HG03060 (cell line): ENCODE measurements around the gene GAB2.
"Not testable (repeated sequence)": the region's sequence is repeated elsewhere in the genome, so short reads cannot be mapped to it uniquely, and the experiment has no call there.

Experiments used
- ATAC-seq: cut with Tn5 transposase; IDR thresholded peaks from one replicate; pipeline ENCODE4 v1.9.1; 2021; ENCODE audit warnings: low read depth, moderate number of reproducible peaks; ENCODE audit not compliant: unreplicated experiment

GAB2 gene, protein sequence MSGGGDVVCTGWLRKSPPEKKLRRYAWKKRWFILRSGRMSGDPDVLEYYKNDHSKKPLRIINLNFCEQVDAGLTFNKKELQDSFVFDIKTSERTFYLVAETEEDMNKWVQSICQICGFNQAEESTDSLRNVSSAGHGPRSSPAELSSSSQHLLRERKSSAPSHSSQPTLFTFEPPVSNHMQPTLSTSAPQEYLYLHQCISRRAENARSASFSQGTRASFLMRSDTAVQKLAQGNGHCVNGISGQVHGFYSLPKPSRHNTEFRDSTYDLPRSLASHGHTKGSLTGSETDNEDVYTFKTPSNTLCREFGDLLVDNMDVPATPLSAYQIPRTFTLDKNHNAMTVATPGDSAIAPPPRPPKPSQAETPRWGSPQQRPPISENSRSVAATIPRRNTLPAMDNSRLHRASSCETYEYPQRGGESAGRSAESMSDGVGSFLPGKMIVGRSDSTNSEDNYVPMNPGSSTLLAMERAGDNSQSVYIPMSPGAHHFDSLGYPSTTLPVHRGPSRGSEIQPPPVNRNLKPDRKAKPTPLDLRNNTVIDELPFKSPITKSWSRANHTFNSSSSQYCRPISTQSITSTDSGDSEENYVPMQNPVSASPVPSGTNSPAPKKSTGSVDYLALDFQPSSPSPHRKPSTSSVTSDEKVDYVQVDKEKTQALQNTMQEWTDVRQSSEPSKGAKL

DNA sequence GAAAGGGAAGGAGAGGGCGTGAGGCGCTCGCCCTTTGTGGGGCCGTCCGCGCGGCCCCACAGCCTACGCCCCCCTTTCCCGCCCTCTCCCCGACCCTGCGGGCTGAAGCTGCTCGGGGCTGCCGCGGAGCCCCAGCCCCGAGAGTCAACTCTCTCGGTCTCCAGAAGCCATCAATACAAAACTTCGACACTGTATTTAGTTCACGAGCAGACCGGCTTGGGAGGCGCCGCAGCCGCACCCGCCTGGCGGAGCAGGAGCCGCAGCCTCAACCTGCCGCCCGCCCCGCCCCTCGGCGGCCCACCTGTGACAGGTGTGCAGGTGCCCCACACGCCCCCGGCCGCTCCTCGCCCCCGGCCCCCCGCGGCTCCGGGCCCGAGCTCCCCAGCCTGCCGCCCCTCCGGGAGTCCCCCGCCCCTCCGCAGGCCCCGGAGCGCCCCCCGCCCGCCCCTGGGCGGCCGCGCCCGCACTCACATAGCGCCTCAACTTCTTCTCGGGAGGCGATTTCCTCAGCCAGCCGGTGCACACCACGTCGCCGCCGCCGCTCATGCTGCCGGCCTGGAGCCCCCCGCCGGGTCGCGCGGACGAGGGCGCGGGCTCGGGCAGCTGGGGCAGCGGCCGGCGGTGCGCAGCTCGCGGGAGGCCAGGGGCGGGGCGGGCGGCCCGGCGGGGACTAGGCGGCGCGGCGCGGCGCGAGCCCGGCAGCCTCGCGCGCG is at the start of gene GAB2:
Gene GAB2, minus strand, starts transcription at position 646 of the 713 bp plus-strand sequence. Its CDS starts 100 bp downstream, at position 546.
- ATAC-seq: peak; percentile 7

DNA sequence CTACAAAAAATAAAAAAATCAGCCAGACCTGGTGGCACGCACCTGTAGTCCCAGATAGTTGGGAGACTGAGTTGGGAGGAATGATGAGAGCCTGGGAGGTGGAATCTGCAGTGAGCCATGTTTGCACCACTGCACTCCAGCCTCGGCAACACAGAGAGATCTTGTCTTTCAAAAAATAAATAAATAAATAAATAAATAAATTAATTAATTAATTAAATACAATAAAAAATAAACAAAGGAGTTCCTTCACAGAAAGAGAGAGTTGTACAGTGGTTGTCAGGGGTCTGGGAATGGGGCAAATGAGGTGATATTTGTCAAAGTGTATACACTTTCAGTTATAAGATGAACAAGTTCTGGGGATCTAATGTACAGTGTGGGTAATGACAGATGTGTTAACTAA is 49.8 kb upstream of the GAB2 start:
- ATAC-seq: no peak

DNA sequence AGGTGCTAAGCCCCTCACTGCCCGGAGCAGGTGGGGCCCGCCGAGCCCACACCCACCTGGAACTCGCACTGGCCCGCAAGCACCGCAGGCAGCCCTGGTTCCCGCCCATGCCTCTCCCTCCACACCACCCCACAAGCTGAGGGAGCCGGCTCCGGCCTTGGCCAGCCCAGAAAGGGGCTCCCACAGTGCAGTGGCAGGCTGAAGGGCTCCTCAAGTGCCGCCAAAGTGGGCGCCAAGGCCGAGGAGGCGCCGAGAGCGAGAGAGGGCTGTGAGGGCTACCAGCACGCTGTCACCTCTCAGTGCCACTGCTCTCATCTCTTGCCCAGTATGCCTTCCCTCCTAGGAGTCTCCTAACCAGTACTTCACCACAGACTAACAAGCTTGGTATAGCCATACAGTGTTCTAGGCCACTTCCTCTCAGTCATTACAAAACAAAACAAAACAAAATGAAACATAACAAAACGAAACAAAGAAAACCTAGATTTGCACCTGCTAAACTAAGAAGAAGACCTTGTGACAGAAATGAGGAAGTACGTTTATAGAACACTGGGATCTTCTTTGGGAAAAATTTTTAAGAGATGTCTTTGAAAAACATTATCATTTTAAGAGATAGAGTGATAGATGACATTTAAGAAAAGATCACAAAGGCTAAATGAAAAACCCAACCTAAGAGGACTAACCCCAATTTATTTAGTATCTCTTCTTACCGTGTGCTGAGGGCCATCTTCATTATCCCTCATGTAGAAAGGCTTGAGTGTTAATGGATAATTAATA is 47.7 kb upstream of the GAB2 start:
- peak; percentile 98 for ATAC-seq

DNA sequence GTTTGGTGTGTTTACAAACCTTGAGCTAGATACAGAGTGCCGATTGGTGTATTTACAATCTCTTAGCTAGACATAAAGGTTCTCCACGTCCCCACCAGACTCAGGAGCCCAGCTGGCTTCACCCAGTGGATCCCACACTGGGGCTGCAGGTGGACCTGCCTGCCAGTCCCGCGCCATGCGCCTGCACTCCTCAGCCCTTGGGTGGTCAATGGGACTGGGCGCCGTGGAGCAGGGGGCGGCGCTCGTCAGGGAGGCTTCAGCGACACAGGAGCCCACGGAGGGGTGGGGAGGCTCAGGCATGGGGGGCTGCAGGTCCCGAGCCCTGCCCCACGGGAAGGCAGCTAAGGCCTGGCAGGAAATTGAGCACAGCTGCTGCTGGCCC is 47.2 kb upstream of the GAB2 start:
- ATAC-seq: not testable (repeated sequence)

DNA sequence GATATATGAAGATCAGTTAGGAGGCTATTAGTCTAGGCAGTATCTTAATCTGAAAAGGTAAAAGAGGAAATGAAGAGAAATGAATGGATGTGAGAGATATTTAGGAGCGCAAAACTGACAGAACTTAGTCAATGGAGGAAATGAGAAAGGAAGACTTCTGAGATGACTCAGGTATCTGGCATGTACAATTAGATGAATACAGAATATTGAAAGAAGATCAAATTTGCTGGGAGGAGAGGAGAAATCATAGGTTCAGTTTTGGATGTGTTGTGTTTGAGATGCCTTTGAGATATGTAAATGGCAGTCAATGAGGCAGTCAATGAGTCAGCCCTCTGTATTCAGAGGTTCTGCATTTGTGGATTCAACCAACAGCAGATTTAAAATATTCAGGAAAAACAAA is 42.9 kb upstream of the GAB2 start:
- ATAC-seq: no peak

DNA sequence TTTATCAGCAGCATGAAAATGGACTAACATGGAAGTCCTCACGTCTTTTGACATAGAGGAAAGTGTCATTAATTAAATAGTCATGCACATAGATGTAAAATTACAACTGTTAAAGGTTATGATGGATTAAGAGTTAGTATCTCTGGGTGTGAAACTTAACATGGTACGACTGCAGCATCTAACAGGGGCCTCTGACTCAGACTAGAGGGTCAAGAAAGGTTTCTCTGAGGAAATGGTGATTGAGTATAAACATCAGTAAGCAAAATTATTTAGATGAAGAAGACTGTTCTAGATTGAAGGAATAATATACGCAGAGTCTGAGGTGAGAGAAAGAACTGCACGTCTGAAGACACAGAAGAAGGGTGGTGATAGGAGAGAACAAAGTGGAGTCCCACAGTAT is 42.1 kb upstream of the GAB2 start:
- ATAC-seq: no peak

DNA sequence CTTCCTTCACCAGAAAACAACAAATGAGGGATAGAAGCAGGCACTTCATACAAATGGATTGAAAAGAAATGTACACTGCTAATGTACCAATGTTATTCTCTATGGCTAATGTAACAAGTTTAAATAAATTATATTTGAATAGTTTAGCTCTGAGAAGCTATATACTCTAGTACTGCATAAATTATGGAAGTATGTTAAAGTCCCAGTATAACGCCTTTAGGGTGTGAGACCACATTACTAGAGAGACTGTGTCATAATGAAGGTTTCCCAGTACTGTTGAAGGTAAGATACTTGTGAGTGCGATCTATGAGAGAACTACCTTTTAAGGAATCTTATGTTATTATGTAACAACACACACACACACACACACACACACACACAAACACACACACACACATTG is 39.8 kb upstream of the GAB2 start:
- ATAC-seq: no peak

DNA sequence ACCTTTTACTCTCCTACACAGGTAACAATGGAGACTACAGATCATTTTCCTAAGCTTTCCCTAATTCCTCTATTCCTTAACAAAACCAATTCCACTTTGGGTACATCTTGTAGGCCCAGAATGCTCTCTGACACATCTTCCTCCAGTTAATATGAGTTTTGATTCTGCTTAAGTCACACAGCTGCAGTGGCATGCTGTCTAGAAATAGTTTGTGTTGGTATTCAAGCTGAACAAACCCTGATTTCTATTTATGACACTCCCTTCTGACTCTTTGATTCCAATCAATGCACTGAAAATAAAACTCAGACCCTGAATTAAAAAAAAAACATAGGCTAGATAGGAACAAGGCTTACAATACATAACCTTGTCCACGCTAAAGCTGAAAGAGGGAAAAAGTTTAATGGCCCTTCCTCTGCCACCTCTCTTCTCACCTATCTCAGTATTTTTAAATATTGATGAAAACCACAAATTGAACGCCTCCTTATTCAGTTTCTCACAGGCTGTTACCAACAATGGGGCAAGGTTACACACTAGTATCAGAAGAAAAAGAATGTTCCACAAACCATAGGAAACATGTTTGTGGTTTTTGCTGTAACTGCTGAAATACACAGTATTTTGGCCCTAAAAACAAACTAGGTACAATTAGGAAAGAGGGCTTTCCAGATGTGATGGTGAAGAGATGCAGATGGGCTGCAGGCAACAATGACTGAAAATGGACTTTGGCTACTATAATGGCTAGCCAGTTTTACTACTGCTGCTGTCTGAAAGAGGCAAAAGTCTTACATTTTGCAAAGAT is 35.7 kb upstream of the GAB2 start:
- no peak for ATAC-seq

DNA sequence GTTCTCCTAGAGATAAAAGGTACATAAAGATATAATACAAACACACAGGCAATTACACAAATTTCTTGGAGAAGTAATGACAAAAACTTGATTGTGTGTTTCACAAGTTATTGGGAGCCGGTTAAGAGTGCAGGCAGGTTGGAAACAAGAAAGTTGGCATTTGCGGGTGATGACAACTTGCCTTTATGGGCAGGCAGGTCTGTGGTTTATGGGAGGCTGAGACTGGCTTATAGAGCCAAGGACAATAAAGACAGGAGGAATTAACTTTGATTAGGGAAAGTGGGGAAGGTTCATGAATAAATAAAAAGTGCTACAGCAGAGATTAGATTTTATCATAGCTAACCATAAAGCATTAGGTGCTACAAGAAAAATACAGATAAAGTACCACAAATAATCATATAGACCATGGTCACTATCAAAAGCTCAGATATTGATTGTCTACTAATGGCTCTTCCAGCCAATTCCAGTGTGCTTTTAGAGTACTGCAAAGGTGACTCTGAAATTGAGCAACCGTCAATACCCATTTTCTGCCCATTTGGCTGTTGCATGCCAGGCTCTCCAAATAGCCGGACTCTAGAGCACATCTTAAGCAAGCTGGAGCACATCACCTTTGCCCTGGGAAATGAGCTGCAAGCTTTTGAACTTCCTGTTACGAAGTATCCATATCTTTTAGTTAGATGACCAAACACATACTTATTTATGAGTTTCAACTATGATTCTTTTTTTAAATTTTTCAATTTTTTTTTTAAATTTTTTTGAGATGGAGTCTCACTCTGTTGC is 33.9 kb upstream of the GAB2 start:
- no peak for ATAC-seq

DNA sequence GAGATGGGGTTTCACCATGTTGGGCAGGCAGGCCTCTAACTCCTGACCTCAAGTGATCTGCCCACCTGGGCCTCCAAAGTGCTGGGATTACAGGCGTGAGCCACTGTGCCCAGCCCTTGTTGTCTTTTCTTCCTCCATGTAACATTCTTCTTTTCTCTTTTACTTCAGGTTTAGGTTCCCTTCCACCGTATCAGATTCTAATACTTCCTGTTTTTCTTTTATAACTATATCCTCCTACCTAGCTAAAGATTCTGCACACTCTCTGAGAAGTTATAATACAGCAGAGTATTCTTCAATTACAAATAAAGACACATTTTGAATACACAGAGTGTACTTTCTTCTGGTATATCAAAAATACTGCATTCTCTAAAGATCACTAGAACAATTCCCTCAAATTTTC is 33.2 kb upstream of the GAB2 start:
- no peak for ATAC-seq

DNA sequence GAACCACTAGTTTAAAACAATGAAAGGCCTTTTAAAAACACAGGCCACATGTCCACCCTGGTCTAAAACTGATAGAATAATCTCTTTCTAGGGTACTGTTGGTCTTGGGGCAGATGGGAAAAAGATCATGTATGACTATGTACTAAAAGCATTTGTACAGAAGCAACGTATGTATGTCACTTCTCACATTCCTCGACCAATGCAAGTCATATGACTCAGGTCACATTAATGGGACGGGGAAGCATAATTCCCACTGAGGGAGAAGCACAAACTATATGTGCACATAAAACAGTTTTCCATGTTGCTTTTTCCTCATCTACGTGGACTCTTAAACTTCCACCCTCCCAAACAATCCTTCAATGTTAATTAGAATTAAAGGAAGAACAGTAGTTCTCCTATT is 32.2 kb upstream of the GAB2 start:
- ATAC-seq: no peak

DNA sequence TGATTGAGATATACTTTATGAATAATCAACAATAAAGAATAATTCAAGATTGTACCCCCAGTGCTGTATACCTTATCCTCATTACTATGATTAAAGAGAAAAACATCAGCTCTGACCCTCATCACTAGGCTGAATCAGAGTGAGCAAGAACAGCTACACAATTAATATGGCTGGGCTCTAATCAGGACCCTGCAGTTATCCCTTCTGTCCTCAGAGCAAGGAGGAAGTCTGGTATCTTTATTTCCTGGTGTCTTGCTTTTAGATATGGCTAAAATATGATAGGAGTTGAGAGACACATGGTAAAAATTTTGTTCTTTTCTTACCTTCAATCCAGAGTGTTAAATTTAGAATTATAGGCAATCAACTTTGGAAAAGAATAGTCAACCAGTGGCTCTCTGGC is 28.6 kb upstream of the GAB2 start:
- ATAC-seq: no peak

DNA sequence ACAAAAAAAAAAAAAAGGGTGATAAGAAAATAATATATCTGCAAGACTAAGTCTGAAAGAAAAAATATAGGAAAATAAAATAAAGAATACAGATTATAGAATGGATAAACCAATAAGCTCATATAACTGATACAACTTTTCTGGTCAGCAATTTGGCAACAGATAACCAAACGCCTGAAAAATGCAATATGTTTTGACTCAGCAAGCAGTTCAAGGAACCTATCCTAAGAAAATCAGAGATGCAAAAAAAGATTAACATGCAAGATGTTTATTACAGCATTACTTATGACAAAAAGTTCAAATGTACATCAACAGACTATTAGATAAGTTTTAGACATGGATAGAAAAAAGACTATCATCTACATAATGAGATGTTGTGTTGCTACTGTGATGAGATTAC is 27.1 kb upstream of the GAB2 start:
- no peak for ATAC-seq

DNA sequence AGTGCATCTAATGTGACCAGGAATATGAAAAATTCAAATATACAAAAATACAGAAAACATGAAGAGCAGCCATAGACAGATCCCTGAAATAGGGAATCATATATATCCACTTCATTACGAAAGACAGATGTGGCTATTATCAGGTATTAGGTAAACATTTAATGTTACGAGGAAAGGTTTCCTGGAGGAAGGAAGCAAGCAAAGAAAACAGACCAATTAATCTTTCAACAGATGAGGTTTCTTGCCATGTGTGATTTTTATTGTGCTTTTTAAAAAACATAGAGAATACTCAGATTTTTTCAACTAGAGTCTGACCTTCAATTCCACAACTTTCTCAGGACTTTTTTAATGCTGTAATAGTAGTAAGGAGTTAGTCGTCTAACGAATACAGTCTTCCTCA is 24.3 kb upstream of the GAB2 start:
- no peak for ATAC-seq

DNA sequence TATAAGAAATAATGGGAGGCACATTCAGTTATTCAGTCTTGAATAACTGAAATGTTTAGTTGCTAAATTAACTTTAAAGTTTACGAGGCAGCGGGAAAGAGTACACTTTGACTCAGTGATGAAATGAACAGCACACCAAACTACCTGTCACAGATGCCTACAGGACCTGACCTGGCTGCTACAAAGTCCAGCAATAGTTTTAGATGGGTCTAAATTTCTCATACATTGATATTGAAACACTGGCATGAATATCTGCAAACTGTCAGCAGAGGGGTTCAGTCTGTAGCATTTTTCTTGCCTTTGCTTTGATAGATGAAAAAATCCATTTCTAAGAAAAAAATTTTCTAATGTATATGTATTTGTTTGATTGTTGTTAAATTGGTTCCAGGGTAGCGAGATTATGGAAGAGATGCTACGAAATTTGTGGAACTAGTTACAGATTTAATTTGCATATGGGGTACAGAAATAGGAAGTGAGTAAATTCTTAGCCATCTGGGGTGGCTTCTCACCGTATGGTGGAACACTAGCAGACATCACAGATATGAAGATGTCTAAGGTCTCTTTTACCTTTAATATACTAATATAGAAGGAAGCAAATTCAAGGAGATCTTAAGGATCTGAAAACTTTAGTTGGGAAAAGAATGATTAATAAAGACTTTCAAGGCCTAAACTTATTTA is 20.8 kb upstream of the GAB2 start:
- no peak for ATAC-seq

DNA sequence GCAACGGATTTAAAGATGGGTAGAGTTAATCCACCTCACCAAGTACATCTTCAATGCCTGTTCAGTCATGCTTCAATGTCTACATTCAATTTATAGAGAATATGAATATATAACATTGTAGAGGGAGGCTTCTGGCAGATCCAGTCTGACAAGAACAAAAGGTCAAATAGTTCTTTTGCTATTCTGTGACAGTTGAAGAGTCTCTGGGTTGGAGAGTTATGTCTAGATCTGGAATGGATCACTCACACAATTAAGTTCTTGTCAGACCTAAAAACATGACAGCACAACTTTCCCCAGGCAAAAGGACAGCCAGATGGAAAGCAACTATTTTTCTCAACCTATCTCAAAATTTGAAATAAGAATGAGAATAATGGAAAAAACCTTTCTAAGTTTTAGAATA is 15.3 kb upstream of the GAB2 start:
- no peak for ATAC-seq

DNA sequence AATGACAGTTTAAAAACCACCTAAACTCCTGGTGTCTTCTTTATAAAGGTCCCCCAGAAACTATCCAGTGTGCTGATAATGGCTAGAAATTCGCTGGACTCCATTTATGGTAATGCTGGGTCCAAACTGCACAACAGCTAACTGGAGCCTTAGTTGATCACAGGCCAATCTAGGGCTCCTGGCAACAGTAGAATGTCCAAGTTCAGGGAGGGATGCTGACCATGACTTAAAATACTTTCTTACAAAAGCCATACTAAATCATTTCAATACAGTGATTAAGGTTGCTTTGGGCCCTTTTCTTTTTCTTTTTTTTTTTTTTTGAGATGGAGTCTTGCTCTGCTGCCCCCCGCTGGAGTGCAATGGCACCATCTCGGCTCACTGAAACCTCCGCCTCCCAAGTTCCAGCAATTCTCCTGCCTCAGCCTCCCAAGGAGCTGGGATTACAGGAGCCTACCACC is 14.5 kb upstream of the GAB2 start:
- no peak for ATAC-seq

DNA sequence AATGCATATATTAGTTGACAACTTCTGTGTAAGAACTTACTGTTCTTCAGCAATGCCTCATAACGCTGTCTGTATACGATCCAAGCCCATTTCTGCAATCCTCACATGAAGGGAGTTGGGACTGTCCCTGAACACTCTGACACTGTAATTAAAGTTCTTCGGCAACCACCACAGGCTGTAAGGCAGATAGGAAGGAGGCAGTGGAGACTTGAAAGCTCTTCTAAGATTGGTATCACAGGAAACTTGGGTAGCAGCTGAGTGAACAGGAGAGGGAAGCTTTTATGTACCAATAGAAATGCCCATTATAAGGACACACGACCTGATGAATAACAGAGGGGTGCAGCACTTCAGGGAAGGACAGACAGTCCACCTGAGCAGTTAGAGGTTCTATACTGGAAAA is 12.0 kb upstream of the GAB2 start:
- ATAC-seq: no peak

DNA sequence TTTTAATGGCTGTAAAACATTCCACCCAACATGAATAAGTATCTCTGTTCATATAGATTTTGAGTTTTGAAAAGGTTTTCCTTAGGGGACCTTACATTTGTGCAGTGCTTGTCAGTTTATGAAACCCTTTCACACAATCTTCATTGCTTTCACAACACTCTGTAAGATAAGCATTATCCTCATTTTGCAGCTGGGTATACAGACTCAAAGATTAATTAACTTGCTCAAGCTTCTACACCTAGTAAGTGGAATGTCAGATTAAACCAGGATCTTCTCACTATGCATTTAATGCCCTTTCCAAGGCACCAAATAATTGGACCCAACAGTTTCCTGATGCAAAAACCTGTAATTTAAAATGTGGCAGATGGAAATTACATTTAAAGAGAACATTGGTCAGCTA is 11.6 kb upstream of the GAB2 start:
- no peak for ATAC-seq
